GM19035 (cell line): Measurements from ENCODE around the gene ARHGEF28.

Experiments
- ATAC-seq: cut with Tn5 transposase; IDR thresholded peaks from one replicate; pipeline ENCODE4 v1.9.1; 2021; ENCODE audit not compliant: unreplicated experiment

Gene ARHGEF28

GRCh38 chr5:73625944-73626811 lies at the start of gene ARHGEF28:
Gene ARHGEF28 (plus strand): TSS chr5:73626196. CDS start chr5:73684852, 58,656 bp downstream.
- peak; percentile 70 for ATAC-seq

GRCh38 chr5:73582285-73583145 lies 43.5 kb upstream of the ARHGEF28 start:
- ATAC-seq, result no peak

GRCh38 chr5:73587923-73588322 lies 38.1 kb upstream of the ARHGEF28 start:
- ATAC-seq, result no peak

- ATAC-seq, result peak; percentile 56
Measured at GRCh38 chr5:73591102-73591695, 34.8 kb upstream of the ARHGEF28 start.

GRCh38 chr5:73591698-73592501 lies 34.1 kb upstream of the ARHGEF28 start:
- ATAC-seq, result no peak

- no peak for ATAC-seq
Measured at GRCh38 chr5:73592551-73592950, 33.4 kb upstream of the ARHGEF28 start.

- ATAC-seq, result no peak
Measured at GRCh38 chr5:73596705-73597328, 29.2 kb upstream of the ARHGEF28 start.

GRCh38 chr5:73599380-73599779 lies 26.6 kb upstream of the ARHGEF28 start:
- no peak for ATAC-seq

GRCh38 chr5:73603998-73604397 lies 22.0 kb upstream of the ARHGEF28 start:
- ATAC-seq, result no peak

GRCh38 chr5:73605223-73606087 lies 20.5 kb upstream of the ARHGEF28 start:
- ATAC-seq, result no peak

- no peak for ATAC-seq
Measured at GRCh38 chr5:73606206-73606753, 19.7 kb upstream of the ARHGEF28 start.

GRCh38 chr5:73607228-73607627 lies 18.8 kb upstream of the ARHGEF28 start:
- ATAC-seq, result no peak

- ATAC-seq, result no peak
Measured at GRCh38 chr5:73612799-73613198, 13.2 kb upstream of the ARHGEF28 start.

- no peak for ATAC-seq
Measured at GRCh38 chr5:73615085-73615484, 10.9 kb upstream of the ARHGEF28 start.

- ATAC-seq, result no peak
Measured at GRCh38 chr5:73615947-73616346, 10.0 kb upstream of the ARHGEF28 start.

- ATAC-seq, result no peak
Measured at GRCh38 chr5:73617510-73618279, 8.3 kb upstream of the ARHGEF28 start.

GRCh38 chr5:73619606-73620333 lies 6.2 kb upstream of the ARHGEF28 start:
- no peak for ATAC-seq

- no peak for ATAC-seq
Measured at GRCh38 chr5:73620334-73620687, 5.7 kb upstream of the ARHGEF28 start.
